Hematopoietic multipotent progenitor cell (in vitro differentiated cells): ENCODE results near the gene INSYN2B. TPM values are rescaled to one million over a fixed set of nuclear protein-coding genes. Genes with fewer than 3 reads are reported as not detected.
A peak's percentile ranks its signal among the peaks of the same experiment; 100 is the strongest.

Experiments
- DNase-seq, 3 donors: peaks; one replicate each; pipeline ENCODE4 v3.0.0-alpha.2; 2011 to 2015; ENCODE audit warnings: low read depth in 2 of 3, low spot score in 2 of 3
- total RNA-seq: library from RNA; depleted of rRNA; stranded (reverse); fragments of >200 nt; gene quantifications from one replicate; pipeline ENCODE4 v1.2.3, GENCODE V29; 2012

Gene INSYN2B
- total RNA-seq, 1 donor, result not detected

DNA sequence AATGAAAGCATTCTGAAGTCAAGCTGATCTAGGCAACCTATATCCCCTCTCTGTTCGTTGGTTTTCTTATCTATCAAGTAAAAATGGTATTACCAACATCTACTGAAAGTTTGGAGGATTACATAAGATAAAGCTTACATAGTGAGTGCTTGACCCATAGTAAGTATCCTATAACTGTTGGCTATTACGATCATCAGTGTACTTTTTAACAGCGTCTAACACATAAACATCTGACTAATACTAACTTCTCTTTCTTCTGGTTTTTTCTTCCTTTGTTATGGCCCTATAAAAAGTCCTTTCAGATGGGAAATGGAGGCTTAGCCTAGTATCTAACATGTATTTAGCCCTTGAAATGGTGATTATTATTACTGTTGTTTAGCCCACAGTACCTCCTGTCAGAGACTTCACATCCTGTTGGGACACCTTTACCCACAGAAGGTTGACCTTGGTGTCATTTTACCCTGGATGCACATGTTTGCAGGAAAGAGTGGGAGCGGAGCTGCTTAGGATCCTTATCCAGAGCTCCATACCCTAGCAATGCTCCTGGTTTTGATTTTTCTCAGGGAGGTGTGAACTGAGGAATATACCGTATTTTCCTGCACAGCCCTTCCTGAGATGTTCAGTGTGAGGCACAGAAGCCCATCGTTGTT, 6.0 kb downstream of the INSYN2B start:
- no peak for DNase-seq

DNA sequence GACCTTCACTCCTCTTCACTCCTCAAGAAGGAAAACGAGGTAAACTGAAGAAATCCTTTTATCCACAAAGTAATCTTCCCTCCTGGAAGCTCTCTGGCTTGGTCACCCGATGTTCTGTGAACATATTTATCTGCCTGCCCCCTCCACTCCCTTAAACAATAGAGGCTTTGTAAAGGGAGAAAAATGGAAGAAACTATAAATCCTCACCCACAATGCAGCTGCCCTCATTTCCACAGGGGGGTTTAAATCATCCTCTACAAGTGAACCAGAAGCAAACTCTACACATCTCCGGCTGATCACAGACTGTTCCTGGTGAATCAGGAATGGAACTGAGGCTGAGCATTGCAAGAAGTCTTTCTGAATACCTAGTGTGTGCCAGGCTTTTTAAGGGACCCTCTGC, 7.2 kb downstream of the INSYN2B start:
- DNase-seq, result no peak

- no peak for DNase-seq
Observed at GRCh38 chr5:169971780-169972179, 8.5 kb downstream of the INSYN2B start.

DNA sequence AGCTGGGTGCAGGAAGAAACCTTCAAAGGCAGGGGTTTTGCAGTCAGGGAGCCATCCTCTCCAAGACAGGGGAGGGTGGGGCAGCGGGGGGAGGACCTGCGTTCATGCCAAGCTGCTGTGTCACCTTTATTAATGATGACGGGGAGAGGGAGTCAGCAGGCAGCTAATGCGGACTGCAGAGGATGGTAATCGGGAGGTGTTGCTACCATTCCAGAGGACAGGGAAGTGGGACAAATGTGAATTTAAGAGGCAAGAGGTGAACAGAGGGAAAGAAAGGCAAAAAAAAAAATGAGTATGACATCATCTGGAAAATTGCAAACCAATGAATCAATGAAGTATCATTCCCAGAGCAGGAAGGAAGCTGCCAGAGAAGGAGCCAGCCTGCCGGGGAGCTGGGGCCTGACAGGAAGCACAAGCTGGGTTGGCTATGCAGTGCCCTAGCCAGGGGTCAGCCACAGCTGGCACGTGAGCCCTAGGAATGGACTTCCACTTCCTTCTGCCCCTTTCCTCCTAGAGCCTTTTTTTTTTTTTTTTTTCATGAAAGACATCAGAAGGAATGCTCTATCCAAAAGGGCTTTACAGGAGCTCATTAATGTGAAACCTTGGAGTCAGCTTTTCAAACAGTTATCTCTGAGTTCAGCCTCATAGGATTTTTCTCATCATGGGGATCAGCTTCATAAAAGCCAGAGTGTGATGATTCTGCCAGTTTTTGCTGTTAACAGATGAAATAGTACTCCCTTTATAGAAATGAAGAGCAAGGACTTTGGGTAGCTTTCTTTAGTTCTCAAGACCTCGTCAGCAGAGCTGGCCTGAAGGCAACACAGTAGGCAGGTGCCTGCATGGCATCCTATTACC, 9.2 kb downstream of the INSYN2B start:
- no peak for DNase-seq

GRCh38 chr5:169970339-169970738, 10.0 kb downstream of the INSYN2B start:
- DNase-seq, result no peak

- no peak for DNase-seq
Observed at GRCh38 chr5:169964246-169964645, 16.0 kb downstream of the INSYN2B start.

DNA sequence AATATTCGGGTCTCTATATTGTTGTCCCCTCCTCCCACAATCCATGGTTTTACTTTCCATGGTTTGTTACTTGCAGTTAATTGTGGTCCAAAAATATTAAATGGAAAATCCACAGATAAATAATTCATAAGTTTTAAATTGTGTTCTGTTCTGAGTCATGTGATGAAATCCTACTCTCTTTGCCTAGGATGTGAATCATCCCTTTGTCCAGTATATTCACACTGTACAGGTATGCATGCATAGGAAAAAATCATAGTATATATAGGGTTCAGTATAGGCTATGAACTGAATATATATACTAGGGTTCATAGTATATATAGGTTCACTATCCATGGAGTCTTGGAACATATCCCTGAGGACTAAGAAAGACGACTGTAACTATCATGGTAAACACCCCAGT, 19.6 kb downstream of the INSYN2B start:
- no peak for DNase-seq

DNA sequence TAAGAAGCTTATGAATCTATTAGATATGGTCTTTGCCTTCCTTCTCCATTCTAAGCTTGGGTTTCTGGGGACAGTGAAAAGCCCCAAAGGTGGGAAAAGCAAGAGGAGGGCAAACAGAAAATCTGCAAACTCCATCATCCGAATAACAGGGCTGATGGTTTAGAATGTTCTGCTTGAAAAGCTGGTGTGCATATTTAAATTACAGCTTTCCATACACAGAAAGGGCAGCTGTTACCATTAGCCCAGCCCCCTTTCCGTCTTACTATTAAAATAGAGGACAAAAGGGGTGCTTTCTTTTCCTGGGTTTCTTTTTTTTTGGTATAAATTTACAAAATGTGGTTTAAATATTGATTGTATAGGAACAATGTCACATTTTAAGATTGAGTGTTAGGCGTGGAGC, 22.0 kb downstream of the INSYN2B start:
- DNase-seq, result no peak

DNA sequence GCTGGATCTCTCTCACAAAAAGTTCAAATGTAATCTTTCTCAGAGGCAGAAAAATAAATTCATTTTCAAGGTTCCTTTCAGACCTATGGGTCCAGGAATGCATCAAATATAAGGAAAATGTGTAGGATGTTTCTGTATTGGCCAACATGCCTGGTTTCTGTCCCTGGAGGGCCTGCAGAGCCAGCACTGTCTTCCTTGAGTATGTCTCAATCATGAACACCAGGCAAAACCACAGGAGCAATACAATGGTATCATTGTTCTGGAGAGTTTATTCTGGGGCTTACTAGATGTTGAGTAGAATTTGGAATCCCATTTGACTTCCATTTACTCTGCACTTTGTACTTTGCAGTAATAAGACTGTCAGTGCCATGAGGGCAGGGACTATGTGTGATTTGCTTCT, 23.5 kb downstream of the INSYN2B start:
- DNase-seq, result no peak

GRCh38 chr5:169956126-169956525, 24.2 kb downstream of the INSYN2B start:
- DNase-seq, result no peak

GRCh38 chr5:169954786-169955185, 25.5 kb downstream of the INSYN2B start:
- DNase-seq, result no peak

DNA sequence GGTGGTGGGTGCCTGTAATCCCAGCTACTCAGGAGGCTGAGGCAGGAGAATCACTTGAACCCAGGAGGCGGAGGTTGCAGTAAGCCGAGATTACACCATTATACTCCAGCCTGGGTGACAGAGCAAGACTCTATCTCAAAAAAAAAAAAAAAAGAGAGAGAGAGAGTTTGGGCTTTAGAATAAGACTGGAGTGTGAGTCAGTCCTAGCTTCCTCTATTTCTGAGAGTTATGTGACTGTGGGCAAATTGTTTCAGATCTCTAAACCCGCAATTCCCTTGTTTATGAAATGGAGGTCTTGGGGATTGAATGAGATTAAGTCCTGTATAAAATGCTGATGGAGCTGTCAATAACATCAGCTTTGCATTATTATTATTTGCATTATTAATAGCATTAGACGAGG, 27.1 kb downstream of the INSYN2B start:
- DNase-seq, result peak in 2 of 3 donors; percentile 34 to 60

GRCh38 chr5:169950333-169950732, 30.0 kb downstream of the INSYN2B start:
- DNase-seq, result no peak

DNA sequence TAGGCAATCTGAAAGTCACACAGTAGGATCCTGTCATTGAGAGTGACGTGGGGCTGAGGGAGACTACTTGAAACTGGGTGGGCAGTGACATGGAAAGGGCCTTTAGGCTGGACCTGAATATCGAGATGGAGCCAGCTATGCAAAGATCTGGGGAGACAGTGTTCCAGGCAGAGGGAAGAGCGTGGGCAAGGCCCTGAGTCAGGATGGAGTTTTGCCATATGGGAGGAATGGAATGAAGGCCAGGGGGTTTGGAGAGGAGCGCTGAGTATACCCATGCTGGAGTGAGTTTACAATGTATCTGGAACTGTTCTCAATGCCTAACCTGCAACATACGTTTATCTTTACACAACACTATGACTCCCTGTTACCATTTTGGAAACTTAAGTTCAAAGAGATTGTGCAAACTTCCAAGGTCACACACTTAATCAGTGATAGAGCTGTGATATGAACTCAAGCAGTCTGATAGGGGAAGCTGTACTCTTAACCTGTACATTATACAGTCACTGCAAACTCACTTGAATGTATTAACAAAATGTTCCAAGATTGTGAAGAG, 33.5 kb downstream of the INSYN2B start:
- DNase-seq, result no peak

- peak in 1 of 3 donors; percentile 21 for DNase-seq
Observed at GRCh38 chr5:169945831-169946261, 34.4 kb downstream of the INSYN2B start.

DNA sequence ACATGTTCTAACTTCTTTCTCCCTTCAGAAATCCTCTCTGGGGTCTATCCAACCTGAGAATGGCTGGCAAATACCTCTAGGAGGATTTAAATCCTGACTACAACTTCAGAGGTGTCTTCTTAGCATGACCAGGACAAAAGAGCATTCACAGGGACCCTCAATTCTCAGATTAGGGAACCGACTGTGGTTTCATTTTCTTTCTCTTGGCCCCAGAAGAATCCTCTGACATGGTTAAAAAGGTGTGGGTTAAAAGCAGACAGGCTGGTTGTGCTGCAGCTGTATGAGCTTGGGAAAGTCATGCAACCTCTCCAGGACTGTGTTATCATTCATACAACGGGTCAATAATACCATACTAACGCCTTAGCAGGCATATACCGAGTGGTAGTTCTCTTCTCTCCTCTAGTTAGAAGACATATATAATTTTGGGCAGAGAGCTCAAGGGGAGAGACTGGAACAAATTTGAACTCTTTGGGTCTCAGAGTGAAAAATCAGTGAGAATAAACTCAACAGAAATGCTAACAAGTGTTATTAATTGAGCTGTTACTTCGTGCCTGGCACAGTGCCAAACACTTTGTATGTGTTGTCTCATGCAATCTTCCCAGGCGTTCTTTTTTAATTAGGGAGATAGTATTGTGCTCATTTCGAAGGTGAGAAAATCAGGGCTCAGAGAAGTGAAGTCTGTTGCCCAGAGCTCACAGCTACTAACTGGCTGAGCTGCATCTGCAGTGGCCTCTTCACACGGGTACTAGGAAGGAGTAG, 35.2 kb downstream of the INSYN2B start:
- peak in 1 of 3 donors; percentile 33 for DNase-seq

GRCh38 chr5:169944115-169944514, 36.2 kb downstream of the INSYN2B start:
- DNase-seq, result no peak

- no peak for DNase-seq
Observed at GRCh38 chr5:169943026-169943425, 37.3 kb downstream of the INSYN2B start.

- no peak for DNase-seq
Observed at GRCh38 chr5:169942181-169942580, 38.1 kb downstream of the INSYN2B start.

GRCh38 chr5:169941542-169941941, 38.8 kb downstream of the INSYN2B start:
- DNase-seq, result no peak

GRCh38 chr5:169939731-169940130, 40.6 kb downstream of the INSYN2B start:
- DNase-seq, result no peak
